Measurements from ENCODE around the gene DUOX1.
"Not testable (repeated sequence)": the region's sequence is repeated elsewhere in the genome, so short reads cannot be mapped to it uniquely, and the experiment has no call there.

Gene DUOX1

DNA sequence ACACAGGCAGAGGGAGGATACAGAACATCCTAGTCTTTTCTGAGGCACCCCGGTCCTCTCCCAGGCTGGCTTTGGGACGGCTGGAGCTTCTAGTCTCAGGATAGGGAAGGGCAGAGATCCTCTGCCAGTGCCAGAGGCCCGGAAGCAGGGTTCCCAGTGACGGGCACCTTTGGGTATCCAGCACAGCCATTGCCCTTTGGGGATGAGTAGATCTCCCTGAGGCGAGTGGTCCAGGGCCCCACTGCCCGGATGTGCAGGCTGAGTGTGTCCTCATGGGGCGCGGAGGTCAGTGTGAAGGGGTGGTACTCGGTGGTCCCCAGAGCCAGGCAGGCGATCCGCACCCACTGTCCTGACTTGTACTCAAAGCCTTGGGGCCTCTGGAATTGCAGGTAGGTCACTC lies 34.1 kb upstream of the DUOX1 start:
- in situ Hi-C loops (cut with HindIII; ENCODE audit: low pct_unique_long_range_greater_than_20kb, low sequenced_read_pairs): no loop called here
- DNase-seq (ENCODE audit: low read depth in 1 of 2, low spot score in 1 of 2): no peak
- no peak for TF ChIP-seq JUND (IDR thresholded peaks at IDR 0.05; ENCODE audit: low read depth)

- in situ Hi-C loops (cut with HindIII; ENCODE audit: low pct_unique_long_range_greater_than_20kb, low sequenced_read_pairs): no loop called here
- TF ChIP-seq JUND (IDR thresholded peaks at IDR 0.05; ENCODE audit: low read depth): no peak
- no peak for DNase-seq (ENCODE audit: low read depth in 1 of 2, low spot score in 1 of 2)
Observed at GRCh38 chr15:45097466-45097865, 32.3 kb upstream of the DUOX1 start.

DNA sequence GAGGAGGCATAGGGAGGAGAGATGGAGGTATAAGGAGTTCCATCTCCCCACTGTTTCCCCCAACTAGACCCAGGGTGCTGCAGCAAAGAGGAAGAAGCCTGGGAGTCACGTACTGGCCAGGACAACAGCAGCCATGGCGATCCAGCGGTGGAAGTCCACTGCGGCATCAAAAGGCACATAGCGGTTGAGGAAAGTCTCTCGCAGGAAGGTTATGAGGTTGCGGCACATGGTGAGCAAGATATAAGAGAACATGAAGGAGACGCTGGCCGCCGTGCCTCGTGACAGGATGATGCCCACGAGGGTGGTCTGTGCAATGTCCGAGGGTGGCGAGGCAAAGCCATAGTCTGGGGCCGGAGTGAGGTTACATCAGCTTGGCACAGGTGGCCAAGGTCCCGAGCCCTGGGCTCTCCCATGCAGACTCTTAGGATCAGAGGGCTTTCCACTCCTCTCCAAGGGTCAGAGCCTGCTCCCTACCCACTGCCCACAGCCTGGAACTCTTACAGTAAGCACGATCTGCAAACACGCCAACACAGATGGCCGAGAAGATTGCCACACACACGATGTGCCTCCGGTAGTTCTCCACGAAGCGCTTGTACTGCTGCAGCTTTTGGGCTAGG lies 30.1 kb upstream of the DUOX1 start:
- no peak for TF ChIP-seq JUND (IDR thresholded peaks at IDR 0.05; ENCODE audit: low read depth)
- in situ Hi-C loops (cut with HindIII; ENCODE audit: low pct_unique_long_range_greater_than_20kb, low sequenced_read_pairs): no loop called here
- DNase-seq (ENCODE audit: low read depth in 1 of 2, low spot score in 1 of 2): no peak

- no peak for DNase-seq (ENCODE audit: low read depth in 1 of 2, low spot score in 1 of 2)
- no peak for TF ChIP-seq JUND (IDR thresholded peaks at IDR 0.05; ENCODE audit: low read depth)
- in situ Hi-C loops (cut with HindIII; ENCODE audit: low pct_unique_long_range_greater_than_20kb, low sequenced_read_pairs): no loop called here
Observed at GRCh38 chr15:45100884-45101625, 28.7 kb upstream of the DUOX1 start.

DNA sequence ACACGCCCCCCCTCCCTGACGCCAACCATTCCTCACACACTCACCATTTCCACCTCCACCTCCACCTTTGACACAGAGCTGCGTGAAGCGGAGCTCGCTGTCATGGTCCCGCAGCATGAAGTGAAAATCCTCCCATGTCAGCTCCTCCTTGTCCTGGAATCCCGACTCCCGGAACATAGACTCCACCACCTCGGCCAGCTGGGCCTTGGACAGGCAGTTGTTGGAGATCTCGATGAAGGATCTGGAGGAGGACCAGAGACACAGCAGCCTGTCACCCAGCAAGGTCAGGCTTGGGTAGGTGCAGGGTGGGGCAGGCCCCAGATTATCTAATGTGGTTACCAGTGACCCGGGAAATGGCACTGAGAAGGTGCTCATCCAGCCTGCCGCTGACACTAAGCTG lies 28.0 kb upstream of the DUOX1 start:
- in situ Hi-C loops (cut with HindIII; ENCODE audit: low pct_unique_long_range_greater_than_20kb, low sequenced_read_pairs): no loop called here
- no peak for DNase-seq (ENCODE audit: low read depth in 1 of 2, low spot score in 1 of 2)
- TF ChIP-seq JUND (IDR thresholded peaks at IDR 0.05; ENCODE audit: low read depth): no peak

DNA sequence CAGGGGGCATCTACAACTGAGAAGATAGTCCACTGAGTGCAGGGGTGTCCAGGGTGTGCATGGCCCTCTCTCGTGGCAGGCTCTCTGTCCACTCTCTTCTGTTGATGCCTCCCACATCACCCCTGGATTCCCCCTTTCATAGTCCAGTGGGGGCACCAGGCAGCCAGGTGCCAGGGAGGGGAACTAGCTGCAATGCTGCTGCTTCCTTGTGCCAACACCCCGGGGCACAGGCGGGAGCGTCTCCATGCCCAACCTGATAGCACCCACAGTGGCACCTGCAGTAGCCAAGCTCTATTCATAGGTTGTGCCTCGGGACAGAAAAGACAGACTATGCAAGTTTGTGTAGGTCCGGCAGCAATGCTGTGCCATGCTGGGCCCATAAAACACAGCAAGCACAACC lies 27.6 kb upstream of the DUOX1 start:
- TF ChIP-seq JUND (IDR thresholded peaks at IDR 0.05; ENCODE audit: low read depth): no peak
- in situ Hi-C loops (cut with HindIII; ENCODE audit: low pct_unique_long_range_greater_than_20kb, low sequenced_read_pairs): no loop called here

GRCh38 chr15:45104170-45104569 lies 25.6 kb upstream of the DUOX1 start:
- in situ Hi-C loops (cut with HindIII; ENCODE audit: low pct_unique_long_range_greater_than_20kb, low sequenced_read_pairs): not testable (repeated sequence)

More for the DNA sequence above, 27.6 kb upstream of the DUOX1 start:
- no peak for DNase-seq (ENCODE audit: low read depth in 1 of 2, low spot score in 1 of 2)

DNA sequence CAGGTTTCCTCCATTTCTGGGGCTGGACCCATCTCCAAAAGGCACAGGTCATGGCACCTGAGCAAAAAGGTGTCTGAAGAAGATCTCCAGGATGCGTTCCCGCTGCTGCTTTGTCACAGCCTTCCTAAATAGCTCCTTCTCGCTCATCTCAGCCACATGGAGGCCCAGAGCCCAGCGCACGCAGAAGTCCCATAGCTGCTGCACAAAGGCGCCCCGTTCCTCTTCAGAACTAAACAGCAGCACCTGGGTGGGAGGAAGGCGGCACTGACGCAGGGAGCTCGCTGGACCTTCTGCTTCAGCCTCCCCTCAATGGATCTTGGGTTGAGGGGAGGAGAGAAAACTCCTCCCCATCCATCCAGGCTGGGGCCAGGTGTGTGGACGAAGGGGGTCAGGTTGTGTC lies 24.2 kb upstream of the DUOX1 start:
- DNase-seq (ENCODE audit: low read depth in 1 of 2, low spot score in 1 of 2): no peak
- in situ Hi-C loops (cut with HindIII; ENCODE audit: low pct_unique_long_range_greater_than_20kb, low sequenced_read_pairs): no loop called here
- no peak for TF ChIP-seq JUND (IDR thresholded peaks at IDR 0.05; ENCODE audit: low read depth)

More at GRCh38 chr15:45104170-45104569, 25.6 kb upstream of the DUOX1 start:
- DNase-seq (ENCODE audit: low read depth in 1 of 2, low spot score in 1 of 2): not testable (repeated sequence)

DNA sequence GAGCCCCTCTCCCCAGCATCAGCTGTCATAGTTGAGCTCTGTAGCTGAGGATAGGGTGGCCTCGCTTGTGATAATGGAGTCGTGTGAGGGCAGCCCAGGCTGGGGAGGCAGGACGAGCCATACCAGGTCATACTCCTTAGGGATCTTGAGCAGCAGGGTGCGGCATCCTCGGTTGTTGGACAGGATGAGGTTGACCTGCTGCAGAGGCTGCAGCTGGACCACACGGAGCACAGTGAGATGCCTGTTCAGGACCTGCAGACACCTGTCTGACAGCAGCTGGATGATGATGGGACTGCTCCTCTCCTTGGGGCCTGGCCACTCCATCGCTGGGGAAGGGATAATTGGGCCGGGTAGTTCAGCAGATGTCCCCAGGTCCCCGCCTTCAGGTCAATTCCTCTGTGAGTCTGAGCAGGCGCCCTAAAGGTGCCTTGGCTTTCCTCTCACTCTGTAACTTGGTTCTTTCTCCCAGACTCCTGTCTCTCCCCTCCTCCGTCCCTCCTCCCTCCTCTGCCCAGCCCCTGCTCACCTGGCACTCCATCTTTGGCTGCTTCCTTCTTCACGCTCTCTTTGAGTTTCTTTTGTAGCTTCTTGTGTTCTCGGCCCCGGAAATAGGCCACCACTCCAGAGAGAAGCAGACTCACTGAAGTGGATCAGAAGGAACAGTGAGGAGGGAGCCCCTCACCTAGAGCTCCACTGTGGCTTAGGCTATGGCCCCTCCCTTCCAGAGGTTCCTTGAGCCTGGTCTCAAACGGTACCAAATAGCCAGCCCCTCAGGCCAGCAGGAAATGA lies 23.6 kb upstream of the DUOX1 start:
- DNase-seq (ENCODE audit: low read depth in 1 of 2, low spot score in 1 of 2): no peak
- in situ Hi-C loops (cut with HindIII; ENCODE audit: low pct_unique_long_range_greater_than_20kb, low sequenced_read_pairs): no loop called here
- no peak for TF ChIP-seq JUND (IDR thresholded peaks at IDR 0.05; ENCODE audit: low read depth)

DNA sequence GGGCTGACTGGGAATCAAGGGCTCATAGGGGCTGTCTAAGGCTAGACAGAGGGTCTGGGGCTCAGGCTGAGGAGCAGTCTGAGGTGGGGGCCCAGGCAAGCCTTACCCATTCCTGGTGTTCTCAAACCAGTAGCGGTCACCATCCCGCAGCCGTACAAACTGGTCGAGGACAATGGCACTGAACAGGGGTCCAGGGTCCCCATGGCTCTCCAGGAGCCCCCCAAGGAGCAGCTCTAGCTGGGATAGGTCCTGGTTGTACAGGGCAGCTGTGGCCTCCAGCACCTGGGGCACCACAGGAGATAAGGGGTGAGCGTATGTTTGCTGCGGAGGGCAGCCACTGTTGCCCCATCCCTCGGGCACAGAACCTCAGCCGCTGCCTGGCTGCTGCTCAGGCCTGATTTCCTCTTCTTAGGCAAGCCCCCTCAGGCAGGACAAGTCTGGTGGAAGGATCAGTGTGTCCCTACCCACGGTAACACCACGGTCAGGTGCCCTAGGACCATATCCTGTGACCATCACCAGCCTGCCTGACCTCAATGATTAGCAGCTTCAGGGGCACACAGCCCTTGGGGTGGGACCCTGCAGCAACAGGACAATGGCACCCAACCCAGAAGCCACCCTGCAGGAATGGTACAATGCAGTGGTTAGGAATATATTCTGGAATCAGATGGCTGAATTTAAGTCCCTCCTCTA lies 21.7 kb upstream of the DUOX1 start:
- no peak for TF ChIP-seq JUND (IDR thresholded peaks at IDR 0.05; ENCODE audit: low read depth)
- in situ Hi-C loops (cut with HindIII; ENCODE audit: low pct_unique_long_range_greater_than_20kb, low sequenced_read_pairs): no loop called here
- DNase-seq (ENCODE audit: low read depth in 1 of 2, low spot score in 1 of 2): no peak

DNA sequence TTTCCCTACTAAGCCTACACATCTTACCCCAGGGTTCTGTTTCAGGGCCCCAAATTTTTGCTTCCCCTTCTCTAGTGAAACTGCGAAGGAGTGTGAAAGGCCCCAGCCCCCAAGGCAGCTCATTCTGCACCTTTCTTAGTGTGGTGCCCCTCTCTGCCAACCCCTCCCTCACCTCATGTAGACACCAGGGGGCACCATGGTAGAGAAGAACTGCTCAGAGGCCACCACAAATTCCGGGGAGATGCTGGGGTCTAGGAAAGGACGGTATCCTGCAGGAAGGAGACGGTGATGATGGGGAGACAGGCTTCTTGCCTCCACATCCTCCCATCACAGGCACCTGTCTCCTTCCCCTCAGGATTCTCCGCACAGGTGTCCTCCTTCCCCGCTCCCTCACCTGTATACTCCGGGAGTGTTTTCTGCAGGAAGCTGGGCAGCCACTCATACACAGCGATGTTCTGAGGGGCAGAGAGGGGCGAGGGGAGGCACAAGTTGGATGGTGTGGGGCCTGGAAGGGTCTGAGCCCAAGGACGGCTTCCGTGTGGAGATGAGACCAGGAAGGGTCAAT lies 19.5 kb upstream of the DUOX1 start:
- TF ChIP-seq JUND (IDR thresholded peaks at IDR 0.05; ENCODE audit: low read depth): no peak
- in situ Hi-C loops (cut with HindIII; ENCODE audit: low pct_unique_long_range_greater_than_20kb, low sequenced_read_pairs): no loop called here
- DNase-seq (ENCODE audit: low read depth in 1 of 2, low spot score in 1 of 2): no peak

DNA sequence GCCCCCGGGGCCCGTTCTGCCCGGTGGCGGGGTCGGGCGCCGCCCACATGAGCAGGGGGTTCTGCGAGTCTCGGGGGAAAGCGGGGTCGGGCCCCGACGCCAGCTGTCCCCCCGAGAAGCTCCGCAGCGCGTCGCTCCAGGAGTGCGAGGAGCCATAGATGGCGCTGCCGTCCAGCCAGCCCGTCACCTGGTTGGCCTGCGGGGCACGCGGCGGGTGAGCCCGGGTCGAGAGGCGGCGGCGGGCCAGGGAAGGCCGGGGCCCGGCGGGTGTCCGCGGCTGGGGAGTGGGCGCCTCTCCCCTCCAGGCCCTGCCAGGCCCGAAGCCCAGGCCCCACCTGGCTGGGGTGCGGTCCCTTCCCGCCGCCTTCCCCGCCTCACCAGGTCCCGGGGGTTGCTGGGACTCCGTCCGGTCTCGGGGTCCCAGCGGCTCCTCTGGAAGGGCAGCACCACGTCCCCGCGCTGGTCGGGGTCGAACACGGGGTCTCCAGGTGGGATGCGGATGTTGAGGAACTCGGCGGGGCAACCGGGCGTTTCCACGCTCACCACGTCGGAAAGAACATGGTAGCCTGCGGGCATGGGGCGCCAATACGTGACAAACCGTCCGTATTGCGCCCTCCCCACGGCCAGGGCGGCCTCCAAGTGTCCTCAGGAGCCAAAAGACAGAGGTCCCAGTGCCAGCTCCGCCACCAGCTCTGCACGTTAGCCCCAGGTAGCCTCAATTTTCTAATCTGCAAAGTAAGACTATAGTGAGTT lies 18.2 kb upstream of the DUOX1 start:
- no peak for DNase-seq (ENCODE audit: low read depth in 1 of 2, low spot score in 1 of 2)
- in situ Hi-C loops (cut with HindIII; ENCODE audit: low pct_unique_long_range_greater_than_20kb, low sequenced_read_pairs): no loop called here
- no peak for TF ChIP-seq JUND (IDR thresholded peaks at IDR 0.05; ENCODE audit: low read depth)
